ENCODE results near the gene ELFN2. TPM values are rescaled to one million over a fixed set of nuclear protein-coding genes. Genes with fewer than 3 reads are reported as not detected.

The ELFN2 gene
- polyA plus RNA-seq, 2 of the 4 experiments (the other 2 are of a cell fraction), result 0.94 to 8.1 TPM

- POLR2A ChIA-PET, result no interaction called here
Observed at GRCh38 chr22:37428649-37429586, 1.6 kb upstream of the ELFN2 start.

More at GRCh38 chr22:37428649-37429586, 1.6 kb upstream of the ELFN2 start:
- DNase-seq (ENCODE audit: low read depth in 1 of 2, low spot score in 1 of 2) (peak; percentile 53 to 64), ATAC-seq (peak; percentile 28 to 74; a peak in 3 of 6 replicates), FAIRE-seq (no peak)
- CTCF ChIA-PET, result interaction anchor here (0.6 to 6.9 kb wide), 38 partner anchors 10 to 184 kb away, joined by 3 to 130 read pairs (median 4); no protein-coding TSS in a partner anchor
- Histone ChIP-seq H3K4me2 (peak overlapping the region; percentile 89; the same call in 2 of the 3 replicates), H3K9me3 (peaks cover 7% of the 10 kb centered on the region), H3K4me3 (no peak overlapping the region), H3K27ac (peak overlapping the region; percentile 64 to 97), H3K4me1 (peaks cover 64% of the 10 kb centered on the region)
- WGBS (ENCODE audit: missing lambda C conversion rate), result 41% methylated on average over 7 of the region's 15 CpGs
- no peak for TF ChIP-seq MAZ (IDR thresholded peaks at IDR 0.05; ENCODE audit: borderline replicate concordance, low read depth, low read length)
- peak; percentile 33 for TF ChIP-seq MAX (IDR thresholded peaks at IDR 0.05)
- no peak for TF ChIP-seq CEBPB (IDR thresholded peaks at IDR 0.05)
- TF ChIP-seq REST (IDR thresholded peaks at IDR 0.05), result no peak
- TF ChIP-seq CTCF (IDR thresholded peaks at IDR 0.05), result peak; percentile 74
- no peak for TF ChIP-seq HMGXB4 (CRISPR knock-in tag; IDR thresholded peaks at IDR 0.05; ENCODE audit: borderline replicate concordance)
- TF ChIP-seq RARB (CRISPR knock-in tag; IDR thresholded peaks at IDR 0.05), result no peak
- TF ChIP-seq RAD21 (conservative IDR thresholded peaks at IDR 0.05 in 1 of 2, IDR thresholded peaks at IDR 0.05 in 1 of 2), result peak; percentile 60 to 64
- TF ChIP-seq SMC3 (IDR thresholded peaks at IDR 0.05), result peak; percentile 80

All from A549 (cell line).